Mesendoderm (in vitro differentiated cells): ENCODE measurements around the gene PPP4R3C.
"Not testable (repeated sequence)": the region's sequence is repeated elsewhere in the genome, so short reads cannot be mapped to it uniquely, and the experiment has no call there.

ENCODE experiments used
- DNase-seq: peaks from one replicate; pipeline ENCODE4 v3.0.0; 2013
- H2AK5ac ChIP-seq: 2 replicates; pipeline ENCODE4 v1.6.1; 2013; ENCODE audit warnings: low read length, inconsistent platforms
- H2BK120ac ChIP-seq: 2 replicates; pipeline ENCODE4 v1.6.1; 2013; ENCODE audit warnings: low read depth, mild to moderate bottlenecking, low read length, moderate library complexity, mixed read lengths
- H2BK15ac ChIP-seq: replicated peaks from 2 replicates; pipeline ENCODE4 v1.6.1; 2013; ENCODE audit warnings: low read depth, mild to moderate bottlenecking, moderate library complexity
- H2BK5ac ChIP-seq: 2 replicates; pipeline ENCODE4 v1.6.1; 2013; ENCODE audit warnings: low read length, inconsistent platforms
- H3K18ac ChIP-seq: 2 replicates; pipeline ENCODE4 v1.6.1; 2013; ENCODE audit warnings: mild to moderate bottlenecking, low read length, mixed read lengths
- H3K23ac ChIP-seq: one replicate; pipeline ENCODE4 v1.6.1; 2013; ENCODE audit warnings: low read length
- H3K27ac ChIP-seq: 2 replicates; pipeline ENCODE4 v1.5.1; 2013; ENCODE audit warnings: low read depth, mild to moderate bottlenecking, inconsistent platforms, low read length, moderate library complexity
- H3K27me3 ChIP-seq: 2 replicates; pipeline ENCODE4 v1.6.1; 2013; ENCODE audit warnings: low read length, control low read depth, mild to moderate bottlenecking, inconsistent platforms; ENCODE audit not compliant: insufficient read depth, poor library complexity
- H3K36me3 ChIP-seq: 2 replicates; pipeline ENCODE4 v1.6.1; 2013; ENCODE audit warnings: low read length, inconsistent platforms; ENCODE audit not compliant: control insufficient read depth, insufficient read depth
- H3K4ac ChIP-seq: one replicate; pipeline ENCODE4 v1.6.1; 2013; ENCODE audit warnings: low read depth, mild to moderate bottlenecking, low read length, moderate library complexity
- H3K4me1 ChIP-seq: 2 replicates; pipeline ENCODE4 v1.6.1; 2013; ENCODE audit warnings: low read depth, low read length, inconsistent platforms; ENCODE audit not compliant: control insufficient read depth
- H3K4me2 ChIP-seq: 2 replicates; pipeline ENCODE4 v1.6.1; 2013; ENCODE audit warnings: low read length
- H3K4me3 ChIP-seq: 2 replicates; pipeline ENCODE4 v1.5.1; 2013; ENCODE audit warnings: mild to moderate bottlenecking, low read length
- H3K56ac ChIP-seq: one replicate; pipeline ENCODE4 v1.6.1; 2013; ENCODE audit warnings: low read length
- H3K79me1 ChIP-seq: 2 replicates; pipeline ENCODE4 v1.6.1; 2013; ENCODE audit warnings: low read length, inconsistent platforms
- H3K79me2 ChIP-seq: 2 replicates; pipeline ENCODE4 v1.6.1; 2013; ENCODE audit warnings: mild to moderate bottlenecking, low read length; ENCODE audit not compliant: control insufficient read depth, insufficient read depth
- H3K9ac ChIP-seq: 2 replicates; pipeline ENCODE4 v1.6.1; 2013; ENCODE audit warnings: low read length, inconsistent platforms
- H4K5ac ChIP-seq: one replicate; pipeline ENCODE4 v1.6.1; 2013; ENCODE audit warnings: low read length
- H4K8ac ChIP-seq: one replicate; pipeline ENCODE4 v1.6.1; 2013; ENCODE audit warnings: low read depth, mild to moderate bottlenecking, control low read depth, low read length, moderate library complexity
- WGBS: extraction: QIAGEN DNeasy Blood & Tissue Kit; methylation state at CpG from one replicate; pipeline ENCODE4 v1.1.7; 2013; ENCODE audit warnings: low lambda C conversion rate, missing lambda C conversion rate; ENCODE audit not compliant: insufficient coverage; ENCODE audit errors: extremely low coverage; 5-methylcytosine and 5-hydroxymethylcytosine counted together

Gene PPP4R3C

GRCh38 chrX:27451324-27451723 is 11.8 kb downstream of the PPP4R3C start:
- Histone ChIP-seq H2BK120ac (no peak overlapping the region), H3K56ac (no peak overlapping the region), H3K4ac (no peak overlapping the region), H3K27ac (no peak overlapping the region), H3K79me2 (no peaks in the 10 kb centered on the region), H3K9ac (no peak overlapping the region), H2AK5ac (no peak overlapping the region), H3K4me2 (no peak overlapping the region), H3K23ac (no peak overlapping the region), H4K5ac (no peak overlapping the region), H3K4me1 (no peaks in the 10 kb centered on the region), H3K79me1 (no peaks in the 10 kb centered on the region), H2BK5ac (no peak overlapping the region), H2BK15ac (no peak overlapping the region), H3K4me3 (no peak overlapping the region), H3K18ac (no peak overlapping the region), H4K8ac (no peak overlapping the region), H3K36me3 (no peaks in the 10 kb centered on the region), H3K27me3 (no peaks in the 10 kb centered on the region)
- DNase-seq: no peak

- Histone ChIP-seq H3K79me2 (no peaks in the 10 kb centered on the region), H2BK15ac (no peak overlapping the region), H3K18ac (no peak overlapping the region), H4K5ac (no peak overlapping the region), H2BK120ac (no peak overlapping the region), H2BK5ac (no peak overlapping the region), H3K9ac (no peak overlapping the region), H3K27ac (no peak overlapping the region), H3K79me1 (no peaks in the 10 kb centered on the region), H2AK5ac (no peak overlapping the region), H3K4ac (no peak overlapping the region), H4K8ac (no peak overlapping the region), H3K27me3 (no peaks in the 10 kb centered on the region), H3K4me3 (no peak overlapping the region), H3K23ac (no peak overlapping the region), H3K4me1 (no peaks in the 10 kb centered on the region), H3K56ac (no peak overlapping the region), H3K4me2 (no peak overlapping the region), H3K36me3 (no peaks in the 10 kb centered on the region)
- no CpG with 5 or more reads among the region's 1 CpG for WGBS
- DNase-seq: no peak
These were observed 16.7 kb downstream of the PPP4R3C start for GRCh38 chrX:27446423-27446822.

- no peaks in the 10 kb centered on the region for H3K79me2 ChIP-seq
- no peaks in the 10 kb centered on the region for H3K36me3 ChIP-seq
- no peak overlapping the region for H3K27ac ChIP-seq
- no peaks in the 10 kb centered on the region for H3K27me3 ChIP-seq
- no peak overlapping the region for H4K8ac ChIP-seq
- H3K56ac ChIP-seq: no peak overlapping the region
- H4K5ac ChIP-seq: no peak overlapping the region
- H3K4me2 ChIP-seq: no peak overlapping the region
- H3K4me3 ChIP-seq: no peak overlapping the region
- H3K18ac ChIP-seq: no peak overlapping the region
- no peak overlapping the region for H2BK5ac ChIP-seq
- DNase-seq: no peak
- no peaks in the 10 kb centered on the region for H3K79me1 ChIP-seq
- H2AK5ac ChIP-seq: no peak overlapping the region
- H2BK120ac ChIP-seq: no peak overlapping the region
- no peak overlapping the region for H3K23ac ChIP-seq
- H2BK15ac ChIP-seq: no peak overlapping the region
- no peaks in the 10 kb centered on the region for H3K4me1 ChIP-seq
- no peak overlapping the region for H3K9ac ChIP-seq
- no CpG with 5 or more reads among the region's 2 CpGs for WGBS
- no peak overlapping the region for H3K4ac ChIP-seq
These were observed 17.7 kb downstream of the PPP4R3C start for GRCh38 chrX:27445438-27445837.

GRCh38 chrX:27444093-27444908 is 18.8 kb downstream of the PPP4R3C start:
- Histone ChIP-seq H3K4me1 (no peaks in the 10 kb centered on the region), H3K18ac (no peak overlapping the region), H4K8ac (no peak overlapping the region), H3K23ac (no peak overlapping the region), H3K4me2 (no peak overlapping the region), H3K4me3 (no peak overlapping the region), H2BK120ac (no peak overlapping the region), H4K5ac (no peak overlapping the region), H2BK5ac (no peak overlapping the region), H2BK15ac (no peak overlapping the region), H3K79me2 (no peaks in the 10 kb centered on the region), H3K36me3 (no peaks in the 10 kb centered on the region), H3K56ac (no peak overlapping the region), H3K27me3 (no peaks in the 10 kb centered on the region), H3K27ac (no peak overlapping the region), H3K9ac (no peak overlapping the region), H3K79me1 (no peaks in the 10 kb centered on the region), H2AK5ac (no peak overlapping the region), H3K4ac (no peak overlapping the region)
- no CpG with 5 or more reads among the region's 3 CpGs for WGBS
- DNase-seq: no peak

GRCh38 chrX:27442392-27442791 is 20.7 kb downstream of the PPP4R3C start:
- not testable (repeated sequence) for H2AK5ac ChIP-seq, H3K27me3 ChIP-seq, H2BK120ac ChIP-seq, H4K5ac ChIP-seq, H3K23ac ChIP-seq, H4K8ac ChIP-seq, H3K4me2 ChIP-seq, H2BK5ac ChIP-seq, H3K9ac ChIP-seq, H3K4me1 ChIP-seq, H3K36me3 ChIP-seq, H3K4me3 ChIP-seq, H3K56ac ChIP-seq, H3K79me2 ChIP-seq, H3K79me1 ChIP-seq, H2BK15ac ChIP-seq, H3K4ac ChIP-seq, H3K18ac ChIP-seq, H3K27ac ChIP-seq
- DNase-seq: peak; percentile 0
- WGBS: no CpG with 5 or more reads among the region's 7 CpGs

GRCh38 chrX:27439771-27440170 is 23.4 kb downstream of the PPP4R3C start:
- Histone ChIP-seq H3K56ac (no peak overlapping the region), H3K27me3 (no peaks in the 10 kb centered on the region), H3K4me2 (no peak overlapping the region), H3K27ac (no peak overlapping the region), H4K5ac (no peak overlapping the region), H2BK5ac (no peak overlapping the region), H3K36me3 (no peaks in the 10 kb centered on the region), H2BK120ac (no peak overlapping the region), H2AK5ac (no peak overlapping the region), H3K4me1 (no peaks in the 10 kb centered on the region), H2BK15ac (no peak overlapping the region), H3K18ac (no peak overlapping the region), H3K9ac (no peak overlapping the region), H4K8ac (no peak overlapping the region), H3K4ac (no peak overlapping the region), H3K4me3 (no peak overlapping the region), H3K79me2 (no peaks in the 10 kb centered on the region), H3K23ac (no peak overlapping the region), H3K79me1 (no peaks in the 10 kb centered on the region)
- WGBS: no CpG with 5 or more reads among the region's 2 CpGs
- DNase-seq: no peak
